ENCODE measurements around the gene KIAA1549.

The KIAA1549 gene

DNA sequence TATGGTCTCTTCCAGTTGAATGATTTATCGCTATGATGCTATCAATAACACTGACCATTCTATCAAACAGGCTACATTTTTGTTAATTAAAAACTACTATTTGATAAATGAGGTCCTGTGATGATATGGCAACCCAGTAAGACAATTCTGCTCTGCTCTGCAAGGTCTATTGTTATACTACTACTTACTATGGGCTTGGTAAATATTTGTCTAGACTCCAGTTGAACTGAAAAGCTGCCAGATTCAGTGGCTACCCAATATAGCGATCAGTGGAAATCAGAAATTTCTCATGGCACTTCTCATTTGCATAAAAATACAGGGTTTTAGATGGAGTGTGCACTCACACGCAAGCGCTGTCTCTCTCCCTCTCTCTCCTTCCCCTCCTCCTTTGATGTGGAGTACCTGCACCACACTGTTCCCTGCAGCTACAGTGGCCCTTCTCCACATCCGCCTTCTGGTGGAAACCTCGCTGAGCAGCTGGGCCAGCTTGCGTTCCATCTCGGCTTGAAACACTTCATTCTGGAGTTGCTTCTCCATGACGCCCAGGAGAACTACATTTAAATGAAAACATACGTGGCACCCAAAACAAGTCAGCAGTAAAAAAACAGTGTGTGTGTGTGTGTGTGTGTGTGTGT lies 77.9 kb downstream of the KIAA1549 start:
- DNase-seq, result no peak

DNA sequence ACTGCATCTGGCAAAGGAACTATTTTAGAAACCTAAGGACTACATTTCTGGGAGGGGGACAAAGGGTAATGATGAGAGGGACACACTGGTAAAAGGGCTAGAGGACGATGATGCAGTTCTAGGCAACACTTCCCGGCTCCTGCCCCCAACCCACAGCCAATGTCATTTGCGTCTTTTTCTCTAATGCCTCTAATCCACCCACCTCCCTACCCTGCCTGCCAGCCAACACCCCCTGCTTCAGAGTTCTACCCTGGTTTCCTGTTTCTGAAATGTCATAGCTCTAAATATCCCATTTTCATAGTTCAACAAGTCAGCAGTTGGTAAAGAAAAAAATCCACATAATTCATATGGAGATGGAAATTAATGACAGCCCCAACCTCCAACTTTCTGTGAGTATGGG lies 79.0 kb downstream of the KIAA1549 start:
- DNase-seq, result no peak

DNA sequence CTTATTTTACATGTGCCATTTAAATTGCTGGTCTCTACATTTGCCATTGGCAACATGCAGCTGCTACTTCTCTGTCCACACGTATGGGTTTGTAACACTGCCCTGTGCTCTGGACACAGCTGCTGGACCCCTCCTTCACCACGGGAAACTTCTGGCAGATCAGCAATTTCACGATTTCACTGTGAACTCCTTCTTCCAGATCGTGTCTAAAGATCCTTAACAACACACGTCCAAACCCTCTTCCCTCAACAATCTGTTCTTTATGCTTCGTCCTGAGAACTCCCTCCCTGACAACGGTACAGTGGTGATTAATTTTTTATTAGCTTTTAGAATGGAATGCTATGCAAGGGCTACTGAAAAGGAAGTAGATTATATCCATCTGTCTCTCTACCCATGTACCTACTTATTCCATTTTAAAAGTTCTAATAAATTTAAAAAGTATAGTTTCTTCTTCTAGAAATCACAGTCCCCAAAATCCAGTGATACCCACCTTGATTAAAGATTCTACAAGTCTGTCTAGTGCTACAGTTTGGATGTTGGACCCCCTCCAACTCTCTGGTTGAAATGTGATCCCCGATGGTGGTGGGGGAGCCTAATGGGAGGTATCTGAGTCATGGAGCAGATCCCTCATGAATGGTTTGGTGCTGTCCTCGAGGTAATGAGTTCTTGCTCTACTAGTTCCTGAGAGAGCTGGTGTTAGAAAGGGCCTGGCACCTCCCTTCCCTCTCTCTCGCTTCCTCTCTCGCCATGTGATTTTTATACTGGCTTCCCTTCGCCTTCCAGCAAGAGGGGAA lies 81.0 kb downstream of the KIAA1549 start:
- DNase-seq, result no peak

DNA sequence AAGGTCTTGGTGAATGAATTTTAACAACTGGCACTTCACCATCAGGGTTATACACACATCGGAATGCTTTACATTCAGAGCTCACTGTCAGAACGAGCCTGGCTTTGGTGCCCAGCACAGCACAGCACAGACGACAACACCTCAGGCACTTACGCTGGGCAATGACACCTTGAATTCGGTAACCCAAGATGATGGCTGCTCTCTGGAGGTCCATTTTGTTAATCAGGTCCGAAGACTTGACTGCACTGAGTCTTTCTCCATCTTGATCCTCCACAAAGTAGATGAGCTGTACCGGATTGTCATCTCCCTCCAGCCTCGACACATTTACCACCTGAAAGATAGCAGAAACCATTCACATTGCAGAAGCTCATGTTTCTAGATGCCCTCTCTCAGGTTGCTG lies 82.4 kb downstream of the KIAA1549 start:
- DNase-seq, result no peak

DNA sequence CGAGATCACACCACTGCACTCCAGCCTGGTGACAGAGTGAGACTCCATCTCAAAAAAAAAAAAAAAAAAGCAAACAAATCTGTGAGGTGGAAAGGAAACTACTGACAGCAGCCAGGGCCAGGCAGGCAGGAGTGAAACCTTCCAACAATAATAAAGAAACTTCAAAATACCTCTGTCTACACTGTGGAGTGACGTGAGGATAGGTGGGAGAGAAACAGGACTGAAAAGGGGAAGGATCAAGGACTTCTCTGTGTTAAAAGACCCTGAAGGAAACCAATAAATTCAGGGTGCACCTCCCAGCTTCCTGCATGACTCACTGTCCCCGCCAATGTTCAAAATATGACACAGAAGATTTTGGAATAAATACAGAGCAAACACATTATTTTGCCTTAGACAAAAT lies 82.9 kb downstream of the KIAA1549 start:
- DNase-seq, result no peak

DNA sequence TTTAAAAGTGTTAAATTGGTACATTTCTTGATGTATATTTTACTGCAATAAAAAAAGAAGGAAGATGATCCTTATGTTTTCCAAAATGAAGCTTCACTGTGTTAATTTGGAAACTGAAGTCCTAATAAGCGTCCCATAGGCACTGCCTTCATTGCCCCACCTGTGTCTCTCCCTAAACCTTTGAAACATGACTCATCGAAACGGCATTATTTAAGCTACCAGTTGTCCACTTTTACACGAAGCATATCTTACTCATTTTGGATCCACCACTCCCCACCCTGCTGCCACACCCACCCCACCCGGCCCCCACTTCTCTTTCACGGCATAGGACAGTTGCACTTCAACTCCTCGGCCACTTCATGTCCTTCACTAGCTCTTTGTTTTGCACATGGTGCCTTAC lies 85.5 kb downstream of the KIAA1549 start:
- DNase-seq, result no peak

DNA sequence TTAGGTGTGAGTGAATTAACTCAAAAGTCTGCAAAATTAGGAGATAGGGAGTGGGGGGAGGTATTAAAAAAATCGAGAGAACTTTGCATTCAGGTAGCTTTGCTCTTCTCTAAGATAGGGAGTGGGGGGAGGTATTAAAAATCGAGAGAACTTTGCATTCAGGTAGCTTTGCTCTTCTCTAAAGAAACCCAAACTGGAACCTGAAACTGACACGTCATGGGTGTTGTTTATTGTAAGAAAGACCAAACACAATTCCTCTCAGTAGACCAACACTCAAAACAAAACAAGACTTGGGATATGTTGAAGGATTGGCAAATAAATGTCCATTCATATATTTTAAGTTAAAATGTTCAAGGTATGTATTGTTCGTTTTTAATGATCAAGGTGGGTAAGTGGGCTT lies 87.9 kb downstream of the KIAA1549 start:
- no peak for DNase-seq

DNA sequence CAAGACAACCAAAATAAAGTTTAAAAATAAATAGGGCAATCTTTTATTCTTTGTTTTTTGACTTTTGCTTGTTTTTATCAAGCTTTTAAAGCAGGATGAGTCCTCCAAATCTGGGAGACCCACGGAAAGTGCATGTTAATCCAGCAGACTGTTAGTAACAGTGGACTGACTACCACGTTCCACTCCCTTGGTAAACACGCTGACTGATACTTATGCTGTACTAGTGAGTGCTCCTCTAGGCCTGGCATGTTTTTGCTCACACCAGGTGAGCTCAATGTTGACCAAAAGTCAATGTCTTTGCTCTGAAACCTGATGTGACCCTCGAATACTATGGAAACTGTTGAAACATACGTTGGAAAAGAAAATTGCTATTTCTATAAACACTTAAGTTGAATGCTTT lies 88.4 kb downstream of the KIAA1549 start:
- DNase-seq, result no peak

DNA sequence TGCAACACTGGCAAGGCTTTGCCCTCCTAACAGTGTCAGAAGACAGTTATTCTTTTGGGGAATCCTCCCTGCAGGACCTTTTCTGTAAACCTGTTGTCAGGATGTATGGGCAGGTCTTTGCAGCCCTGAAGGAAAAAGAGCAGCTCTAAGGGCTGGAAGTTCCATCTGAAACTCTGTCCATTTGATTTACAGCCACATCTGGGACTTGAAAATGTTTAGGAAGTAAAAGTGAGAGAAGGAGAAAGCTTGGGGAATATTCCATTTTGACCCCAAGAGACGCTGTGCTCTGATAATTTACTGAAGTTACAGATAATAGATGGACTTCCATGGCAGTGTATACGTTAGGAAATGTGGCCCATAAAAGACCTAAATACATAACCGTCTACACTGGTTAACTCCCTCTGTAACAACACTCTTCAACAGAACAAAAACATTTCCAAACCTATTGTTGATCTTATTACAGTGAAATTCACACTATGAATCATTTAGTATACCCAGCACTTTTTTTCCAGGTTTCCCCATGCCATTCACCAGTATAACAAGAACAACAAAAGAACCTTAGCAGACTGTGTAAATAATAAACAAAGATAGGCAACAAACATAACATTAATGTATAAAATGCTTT lies 89.1 kb downstream of the KIAA1549 start:
- DNase-seq, result no peak

DNA sequence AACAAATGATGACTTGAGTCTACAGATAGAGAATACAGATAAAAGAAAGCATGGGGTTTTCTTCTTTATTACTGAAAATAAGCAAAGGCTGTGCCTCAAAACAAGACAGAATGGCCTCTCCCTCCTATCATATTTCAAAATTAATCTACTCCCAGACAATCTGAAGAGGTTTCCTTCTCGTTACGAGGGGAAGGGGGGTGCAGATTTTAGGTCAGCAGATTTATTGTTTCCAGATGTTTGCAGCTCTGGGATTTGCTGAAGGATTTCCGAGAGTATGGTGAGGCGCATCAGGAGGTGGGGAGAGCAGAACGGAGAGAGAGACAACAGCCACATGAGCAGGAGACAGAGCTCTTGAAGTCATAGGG lies 89.8 kb downstream of the KIAA1549 start:
- DNase-seq, result no peak

DNA sequence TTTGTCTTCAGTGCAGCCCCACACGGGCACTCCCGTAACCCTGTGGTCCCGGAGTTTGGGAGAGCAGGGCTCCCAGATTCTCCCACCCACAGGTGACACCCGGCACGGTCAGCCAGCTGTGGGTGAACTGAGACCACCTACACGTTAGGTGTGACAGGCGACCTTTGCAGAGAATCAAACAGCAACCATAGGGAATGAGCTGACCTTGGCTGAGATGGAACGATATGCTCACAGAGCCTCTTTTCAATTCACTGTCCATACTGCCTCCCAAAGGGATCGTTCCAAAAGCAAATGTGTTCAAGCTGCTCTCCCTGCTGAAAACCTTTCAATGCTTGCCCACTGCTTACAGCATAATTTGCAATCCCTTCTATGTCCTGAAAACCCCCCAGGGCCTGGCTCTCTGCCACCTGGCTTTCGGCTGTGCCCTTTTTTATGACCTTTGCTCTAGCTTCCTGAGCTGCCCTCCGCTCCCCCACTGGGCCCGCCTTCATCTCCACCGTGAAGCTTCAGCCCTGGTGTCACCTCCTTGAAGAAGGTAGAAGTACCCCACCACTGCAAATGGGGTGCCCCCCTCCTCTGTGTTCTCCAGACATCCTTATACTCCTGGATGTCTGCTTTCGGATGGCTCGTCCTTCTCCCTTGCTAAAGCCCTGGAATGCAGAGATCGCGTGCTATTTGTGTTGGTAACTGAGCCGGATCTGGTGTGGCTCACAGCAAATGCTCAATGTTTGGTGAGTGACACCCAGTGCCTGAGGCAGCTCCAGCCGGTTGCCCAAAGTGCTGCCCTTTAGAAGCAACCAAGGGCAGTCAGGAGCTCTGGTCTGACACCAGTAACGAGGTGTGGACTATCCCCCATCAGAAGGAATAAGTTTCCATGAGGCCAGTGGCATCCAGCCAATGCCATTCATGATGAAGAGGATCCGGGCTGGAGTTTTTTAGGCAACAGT lies 90.4 kb downstream of the KIAA1549 start:
- peak in 1 of 2 experiments; percentile 12 for DNase-seq

DNA sequence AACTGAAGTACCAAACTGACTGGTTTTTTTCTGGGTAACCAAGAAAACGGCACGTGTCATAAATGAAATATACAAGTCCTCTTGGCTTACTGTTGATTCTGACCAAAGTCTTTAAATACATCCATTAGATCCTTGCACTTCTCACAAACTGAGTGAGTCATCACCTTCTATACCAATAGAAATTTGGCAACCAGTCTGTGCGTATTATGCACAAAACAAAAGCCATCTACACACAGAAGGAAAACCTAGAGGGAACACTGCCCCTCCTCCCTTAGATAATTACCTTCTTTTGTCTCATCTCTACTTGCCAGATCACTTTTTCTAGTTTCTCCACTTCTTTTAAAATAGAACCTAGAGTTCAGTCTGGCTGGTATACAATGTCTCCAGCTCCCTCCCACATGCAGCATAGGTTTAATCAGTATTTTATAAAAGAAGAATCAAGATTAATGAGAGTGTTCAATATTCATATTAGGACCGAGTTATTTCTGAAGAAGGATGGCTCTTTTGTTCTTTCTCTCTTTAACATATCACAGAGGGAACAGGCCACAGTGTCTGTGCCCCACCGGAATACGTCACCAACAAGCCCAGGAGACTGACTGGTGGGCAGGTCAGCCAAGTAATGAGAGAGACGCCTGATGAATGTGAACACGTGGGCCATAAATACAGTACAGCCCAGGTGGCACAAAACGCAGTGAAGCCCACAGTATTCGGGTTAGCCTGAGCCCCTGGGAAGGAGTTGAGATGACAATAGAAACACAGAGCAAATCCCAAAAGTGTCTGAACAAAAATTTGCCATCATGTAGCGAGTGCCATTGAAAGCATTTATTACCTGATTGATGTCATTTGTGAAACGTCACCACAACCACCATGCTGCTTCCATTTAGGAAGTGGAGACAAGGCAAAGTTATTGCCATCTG lies 91.3 kb downstream of the KIAA1549 start:
- DNase-seq, result peak in 1 of 2 experiments; percentile 43

DNA sequence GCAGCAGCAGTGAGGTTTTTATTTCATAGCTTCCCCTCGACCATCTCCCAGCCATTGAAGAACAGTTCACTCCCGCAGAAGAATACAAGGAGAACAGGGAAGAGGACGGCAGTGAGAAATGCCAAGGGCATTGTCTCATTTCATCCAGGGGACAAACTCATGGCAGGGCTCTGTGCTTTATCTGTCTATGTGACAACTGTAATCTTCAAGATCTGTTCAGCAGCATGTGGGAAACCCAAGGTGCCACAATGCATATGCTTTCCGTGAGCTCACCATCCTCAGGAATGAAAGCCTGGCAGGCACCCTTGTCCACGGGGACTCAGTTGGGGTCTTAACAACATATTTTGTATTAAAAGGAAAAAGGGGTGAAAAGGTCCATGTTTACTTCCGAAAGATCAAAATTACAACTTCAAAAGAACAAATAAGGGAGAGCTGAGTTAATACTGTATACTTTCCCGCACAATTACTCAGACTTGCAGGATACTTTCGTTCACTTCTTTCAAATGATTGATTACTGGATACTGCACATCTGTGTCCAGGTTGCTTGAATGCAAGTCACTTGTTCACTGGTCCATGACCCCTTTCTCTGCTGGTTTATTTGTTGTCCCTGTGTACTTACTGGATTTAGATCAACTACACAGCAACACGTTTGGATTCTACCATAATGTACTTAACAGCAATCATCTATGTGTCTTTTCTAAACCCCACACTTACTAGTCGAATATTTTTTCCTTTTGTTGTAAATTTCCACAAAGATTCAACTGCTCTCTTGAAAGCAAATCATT lies 93.1 kb downstream of the KIAA1549 start:
- DNase-seq, result no peak

DNA sequence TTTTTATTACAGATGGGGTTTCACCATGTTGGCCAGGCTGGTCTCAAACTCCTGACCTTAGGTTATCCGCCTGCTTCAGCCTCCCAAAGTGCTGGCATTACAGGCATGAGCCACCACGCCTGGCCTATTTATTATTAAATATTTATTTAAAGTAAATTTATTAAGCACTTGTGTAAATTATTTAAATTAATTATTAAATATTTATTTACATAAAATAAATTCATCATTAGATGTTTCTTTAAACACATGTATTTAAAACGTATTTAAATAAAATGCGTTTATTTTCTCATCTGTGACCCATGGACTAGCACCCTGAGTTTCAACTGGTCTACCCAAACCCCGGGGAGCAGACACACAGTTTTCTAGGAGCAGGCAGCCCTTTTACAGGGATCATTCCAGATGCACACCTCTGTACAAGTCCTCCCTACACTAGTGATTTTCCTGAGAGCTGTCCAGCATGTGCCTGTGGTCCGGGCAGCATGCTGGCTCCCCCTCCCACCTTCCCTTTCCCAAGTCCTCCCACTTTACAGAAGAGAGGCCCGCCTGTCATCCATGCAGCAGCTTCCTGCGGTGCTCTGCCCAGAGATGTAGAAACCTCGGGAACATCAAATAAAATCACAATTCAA lies 94.0 kb downstream of the KIAA1549 start:
- no peak for DNase-seq

DNA sequence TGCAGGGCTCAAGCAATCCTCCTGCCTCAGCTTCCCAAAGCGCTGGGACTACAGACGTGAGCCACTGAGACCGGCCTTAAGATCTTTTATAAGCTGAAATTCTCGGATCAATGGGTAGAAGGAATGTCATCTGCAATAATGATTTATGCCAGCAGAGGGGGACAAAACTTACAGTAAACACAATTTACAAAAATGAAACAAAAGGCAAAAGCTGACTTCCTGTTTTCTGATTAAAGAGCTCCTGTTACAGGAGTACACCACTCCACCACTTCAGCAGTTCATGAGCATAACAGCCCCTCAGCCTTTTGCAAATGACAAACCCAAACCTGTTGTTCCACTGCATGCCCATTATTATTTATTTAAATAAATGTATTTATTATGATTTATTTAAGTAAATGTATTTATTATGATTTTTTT lies 94.7 kb downstream of the KIAA1549 start:
- DNase-seq, result peak in 1 of 2 experiments; percentile 51

DNA sequence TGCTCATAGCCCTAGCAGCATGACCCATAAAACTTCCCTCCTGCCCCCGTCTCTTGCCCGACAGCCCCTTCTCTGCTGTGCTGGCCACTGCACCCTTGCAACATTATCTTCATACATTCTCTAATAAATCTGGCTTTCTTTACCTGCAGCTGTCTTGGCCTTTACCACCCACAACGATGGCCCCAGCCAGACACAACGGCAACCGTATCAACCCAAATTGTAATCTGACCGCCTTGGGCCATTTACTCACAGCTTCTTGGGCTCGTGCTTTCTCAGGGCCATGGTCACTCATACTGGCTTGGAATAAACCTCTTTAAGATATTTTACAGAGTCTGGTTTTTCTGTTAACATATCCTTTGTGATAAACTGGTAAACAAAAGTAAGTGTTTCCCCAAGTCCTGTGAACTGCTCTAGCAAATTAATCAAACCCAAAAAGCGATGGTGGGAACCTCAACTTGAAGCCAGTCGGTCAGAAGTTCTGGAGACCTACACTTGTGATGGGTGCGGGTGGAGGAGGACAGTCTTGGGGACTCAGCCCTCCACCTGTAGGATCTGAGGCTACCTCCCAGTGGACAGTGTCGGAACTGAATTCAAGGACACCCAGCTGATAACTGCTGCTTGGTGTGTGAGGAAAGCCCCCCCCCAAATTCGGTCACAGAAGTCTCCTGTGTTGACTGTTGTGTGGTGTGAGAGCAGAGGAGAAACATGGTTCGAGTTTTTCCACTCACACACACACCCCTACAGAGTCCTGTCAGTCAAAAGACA lies 95.6 kb downstream of the KIAA1549 start:
- DNase-seq, result no peak

DNA sequence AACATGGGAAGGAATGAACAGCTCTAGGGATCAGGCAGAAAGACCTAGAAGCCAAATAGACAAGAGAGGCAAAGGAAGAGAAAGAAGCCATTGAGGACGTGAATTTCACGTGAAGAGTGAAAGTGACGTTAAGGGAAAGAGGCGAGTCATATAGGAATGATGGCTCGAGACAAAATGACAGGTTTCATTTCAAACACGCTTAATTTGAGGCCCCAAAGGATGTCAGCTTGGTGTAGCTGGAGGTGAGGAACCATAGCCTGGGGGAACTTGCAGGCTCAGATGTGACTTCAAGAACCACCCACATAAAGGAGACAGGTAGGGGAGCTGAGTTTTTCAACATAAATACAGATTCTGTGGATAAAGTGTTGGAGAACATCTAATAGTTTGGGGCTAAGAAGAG lies 98.9 kb downstream of the KIAA1549 start:
- DNase-seq, result no peak

DNA sequence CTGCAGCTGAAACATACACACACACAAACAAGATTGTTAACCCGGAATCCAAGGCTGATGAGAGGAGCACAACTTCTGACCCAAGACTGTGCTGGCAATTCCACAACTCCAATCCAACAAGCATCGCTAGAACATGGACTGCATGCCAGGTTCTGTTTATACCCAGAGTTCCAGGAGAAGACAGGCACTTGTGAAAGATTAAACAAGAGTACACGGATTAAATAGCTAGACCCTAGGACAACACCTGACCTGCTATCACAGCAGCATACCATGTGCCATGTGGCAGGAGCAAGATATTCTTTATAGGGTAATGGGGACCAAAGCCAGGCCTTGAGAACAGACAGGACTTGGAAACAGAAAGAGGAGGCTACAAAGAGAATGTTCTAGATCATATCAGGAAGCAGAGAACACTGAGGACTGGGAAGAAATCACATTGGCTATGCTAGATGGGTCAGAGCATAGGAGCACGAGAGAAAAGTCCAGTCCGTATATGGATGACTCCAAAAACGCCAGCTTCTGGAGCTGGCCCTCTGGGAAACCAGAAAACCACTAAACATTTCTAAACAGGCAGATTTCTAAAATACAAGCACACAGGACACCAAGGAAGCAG lies 99.5 kb downstream of the KIAA1549 start:
- DNase-seq, result no peak

DNA sequence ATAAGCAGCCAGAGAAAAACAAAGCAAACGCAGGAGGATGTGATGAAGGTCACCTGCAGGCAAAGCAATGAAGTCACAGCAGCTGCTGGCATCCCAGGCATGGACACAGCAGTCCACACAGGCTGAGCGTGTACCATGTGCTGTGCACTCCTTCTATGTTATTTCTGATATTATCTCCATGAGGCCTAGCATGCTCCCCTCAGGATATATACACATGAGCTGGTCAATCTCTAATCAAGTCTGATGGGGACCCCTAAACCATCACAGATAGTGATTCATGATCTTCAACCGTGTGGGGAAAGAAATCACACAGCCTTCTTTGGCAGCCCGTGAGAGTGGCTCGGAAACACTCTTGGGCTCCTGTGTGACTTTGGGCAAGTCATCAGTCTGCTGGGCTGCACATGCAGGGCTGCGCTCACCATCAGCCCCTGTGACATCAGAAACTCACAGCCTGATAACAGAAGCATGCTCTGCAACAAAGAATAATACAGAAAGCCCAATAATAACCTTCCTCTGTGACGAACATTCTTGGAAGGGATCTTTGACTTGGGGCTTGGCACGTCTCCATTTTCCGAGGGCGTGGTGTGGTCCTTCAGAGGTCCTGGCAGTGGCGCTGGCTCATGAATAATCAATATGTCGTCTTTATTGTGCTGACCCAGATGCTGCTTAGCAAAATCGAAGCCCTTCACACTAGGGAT lies 100.2 kb downstream of the KIAA1549 start:
- DNase-seq, result no peak
